PC-3 (cell line): ENCODE data around the gene CTNND2. TPM values are rescaled to one million over a fixed set of nuclear protein-coding genes. Genes with fewer than 3 reads are reported as not detected.
A peak's percentile ranks its signal among the peaks of the same experiment; 100 is the strongest.

ENCODE experiments used
- ATAC-seq: fragments of 200-7000 bp; cut with Tn5 transposase; 2 replicates; pipeline ENCODE4 v1.9.1; 2020; ENCODE audit warnings: mild to moderate bottlenecking, moderate library complexity
- BruUV-seq: library from RNA; stranded (reverse); fragments of 400-500 nt; replicated peaks from 2 replicates; lab custom pipeline; 2021; lab: Mats Ljungman, UMichigan
- CTCF ChIA-PET: fragments of 300-600 bp; sonication (Branson Sonifier 250); formaldehyde crosslinking; loops from one replicate; lab custom pipeline; 2022; ENCODE audit warnings: antibody characterized with exemption; lab: Charles Lee
- POLR2A ChIA-PET: fragments of 300-600 bp; sonication (Branson Sonifier 250); formaldehyde crosslinking; loops from one replicate; lab custom pipeline; 2022; ENCODE audit warnings: antibody characterized with exemption; ENCODE audit not compliant: unreplicated experiment; lab: Charles Lee
- DNase-seq: peaks from one replicate; pipeline ENCODE4 v3.0.0-alpha.2; 2015
- H2AFZ ChIP-seq: fragments of 300-600 bp; sonication (generic); 2 replicates; pipeline ENCODE4 v1.6.0; 2016; ENCODE audit warnings: antibody characterized with exemption, low read length
- H3F3A ChIP-seq: fragments of 300-600 bp; sonication (generic); one replicate; pipeline ENCODE4 v1.6.0; 2017; ENCODE audit warnings: antibody characterized with exemption, low read length, control low read depth, mild to moderate bottlenecking; ENCODE audit not compliant: unreplicated experiment
- H3K27ac ChIP-seq: fragments of 300-600 bp; sonication (generic); 2 replicates; pipeline ENCODE4 v1.5.1; 2016; ENCODE audit warnings: mild to moderate bottlenecking, low read length
- H3K27me3 ChIP-seq: fragments of 300-600 bp; sonication (generic); 2 replicates; pipeline ENCODE4 v1.6.1; 2016; ENCODE audit warnings: low read length, mixed read lengths
- H3K36me3 ChIP-seq: fragments of 300-600 bp; sonication (generic); 2 replicates; pipeline ENCODE4 v1.6.1; 2016; ENCODE audit warnings: low read depth, mixed run types, low read length, mixed read lengths
- H3K4me1 ChIP-seq: fragments of 300-600 bp; sonication (generic); 2 replicates; pipeline ENCODE4 v1.5.1; 2016; ENCODE audit warnings: low read length; ENCODE audit not compliant: insufficient read depth
- H3K4me2 ChIP-seq: fragments of 300-600 bp; sonication (generic); 2 replicates; pipeline ENCODE4 v1.6.0; 2016; ENCODE audit warnings: low read length
- H3K4me3 ChIP-seq: fragments of 300-600 bp; sonication (generic); 2 replicates; pipeline ENCODE4 v1.5.1; 2016; ENCODE audit warnings: mild to moderate bottlenecking, low read length, mixed read lengths
- H3K79me2 ChIP-seq: fragments of 300-600 bp; sonication (generic); 2 replicates; pipeline ENCODE4 v1.6.1; 2017; ENCODE audit warnings: low read length, mixed read lengths
- H3K9ac ChIP-seq: fragments of 300-600 bp; sonication (generic); 2 replicates; pipeline ENCODE4 v1.6.0; 2016; ENCODE audit warnings: mild to moderate bottlenecking, low read length
- H3K9me2 ChIP-seq: fragments of 300-600 bp; sonication (generic); replicated peaks from 2 replicates; pipeline ENCODE4 v1.6.1; 2016; ENCODE audit warnings: mixed run types, low read length, mixed read lengths
- H3K9me3 ChIP-seq: fragments of 300-600 bp; sonication (generic); 2 replicates; pipeline ENCODE4 v1.6.1; 2016; ENCODE audit warnings: low read length, mixed read lengths
- H4K20me1 ChIP-seq: fragments of 300-600 bp; sonication (generic); 2 replicates; pipeline ENCODE4 v1.6.1; 2016; ENCODE audit warnings: low read length, mixed read lengths
- EZH2 ChIP-seq: fragments of 300-600 bp; sonication (generic); IDR thresholded peaks from one replicate; pipeline ENCODE4 v1.6.1; 2017; ENCODE audit warnings: antibody characterized with exemption, mild to moderate bottlenecking, low read length; ENCODE audit not compliant: unreplicated experiment
- EZH2phosphoT487 ChIP-seq: fragments of 300-600 bp; sonication (generic); IDR thresholded peaks from 2 replicates; pipeline ENCODE4 v1.6.1; 2018; ENCODE audit warnings: mild to moderate bottlenecking, antibody characterized with exemption, low read length, borderline replicate concordance
- intact Hi-C: fragments of 100-400 bp; cut with micrococcal nuclease; formaldehyde crosslinking; loops from 2 replicates; pipeline ENCODE4 v1.9.0; 2023
- total RNA-seq: library from RNA; depleted of rRNA; stranded (reverse); fragments of >200 nt; gene quantifications from 2 replicates; pipeline ENCODE4 v1.2.3, GENCODE V29; 2014
- TF ChIP-seq, protein P1 (sequence below): fragments of 300-600 bp; sonication (generic); conservative IDR thresholded peaks from 2 replicates; pipeline ENCODE4 v1.5.1; 2017; ENCODE audit warnings: antibody characterized with exemption, low read depth, mild to moderate bottlenecking, low read length

Gene CTNND2
- total RNA-seq, 1 experiment from 2014 or later: 1.8 TPM

DNA sequence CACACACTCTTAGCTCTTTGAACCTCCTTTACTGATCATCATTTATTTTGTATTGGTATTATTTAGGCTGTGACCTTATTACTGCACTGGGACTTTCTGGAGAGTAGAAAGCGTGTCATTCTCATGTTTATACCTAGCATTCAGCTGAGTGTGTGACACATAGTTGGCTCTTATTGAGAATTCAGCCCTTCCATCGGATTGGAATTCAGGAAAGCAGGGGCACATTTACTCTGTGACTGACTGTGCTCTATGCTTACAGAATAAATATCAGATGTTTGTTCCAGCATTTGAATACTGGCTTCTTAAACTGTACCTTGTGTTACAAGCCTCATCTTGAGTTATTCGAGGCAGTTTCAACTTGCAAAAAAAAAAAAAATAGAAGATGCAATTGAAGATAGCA, 782.4 kb downstream of the CTNND2 start:
- ATAC-seq: no peak
- intact Hi-C loops: no loop called here
- Histone ChIP-seq H3K9me3 (no peaks in the 10 kb centered on the region), H3K9ac (no peak overlapping the region), H3K4me3 (no peak overlapping the region), H3K4me1 (no peaks in the 10 kb centered on the region), H4K20me1 (no peaks in the 10 kb centered on the region), H3K4me2 (no peak overlapping the region), H3K9me2 (no peaks in the 10 kb centered on the region), H2AFZ (no peak overlapping the region), H3K27me3 (peaks cover 52% of the 10 kb centered on the region; the same call in 1 of the 2 replicates), H3F3A (no peaks in the 10 kb centered on the region), H3K79me2 (no peaks in the 10 kb centered on the region), H3K27ac (no peak overlapping the region), H3K36me3 (no peaks in the 10 kb centered on the region)
- BruUV-seq: no TSS peak
- no peak for DNase-seq
- TF ChIP-seq EZH2: no peak
- TF ChIP-seq, protein P1, sequence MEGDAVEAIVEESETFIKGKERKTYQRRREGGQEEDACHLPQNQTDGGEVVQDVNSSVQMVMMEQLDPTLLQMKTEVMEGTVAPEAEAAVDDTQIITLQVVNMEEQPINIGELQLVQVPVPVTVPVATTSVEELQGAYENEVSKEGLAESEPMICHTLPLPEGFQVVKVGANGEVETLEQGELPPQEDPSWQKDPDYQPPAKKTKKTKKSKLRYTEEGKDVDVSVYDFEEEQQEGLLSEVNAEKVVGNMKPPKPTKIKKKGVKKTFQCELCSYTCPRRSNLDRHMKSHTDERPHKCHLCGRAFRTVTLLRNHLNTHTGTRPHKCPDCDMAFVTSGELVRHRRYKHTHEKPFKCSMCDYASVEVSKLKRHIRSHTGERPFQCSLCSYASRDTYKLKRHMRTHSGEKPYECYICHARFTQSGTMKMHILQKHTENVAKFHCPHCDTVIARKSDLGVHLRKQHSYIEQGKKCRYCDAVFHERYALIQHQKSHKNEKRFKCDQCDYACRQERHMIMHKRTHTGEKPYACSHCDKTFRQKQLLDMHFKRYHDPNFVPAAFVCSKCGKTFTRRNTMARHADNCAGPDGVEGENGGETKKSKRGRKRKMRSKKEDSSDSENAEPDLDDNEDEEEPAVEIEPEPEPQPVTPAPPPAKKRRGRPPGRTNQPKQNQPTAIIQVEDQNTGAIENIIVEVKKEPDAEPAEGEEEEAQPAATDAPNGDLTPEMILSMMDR: no peak
- TF ChIP-seq EZH2phosphoT487: no peak
- POLR2A ChIA-PET: no interaction called here
- CTCF ChIA-PET: no interaction called here

DNA sequence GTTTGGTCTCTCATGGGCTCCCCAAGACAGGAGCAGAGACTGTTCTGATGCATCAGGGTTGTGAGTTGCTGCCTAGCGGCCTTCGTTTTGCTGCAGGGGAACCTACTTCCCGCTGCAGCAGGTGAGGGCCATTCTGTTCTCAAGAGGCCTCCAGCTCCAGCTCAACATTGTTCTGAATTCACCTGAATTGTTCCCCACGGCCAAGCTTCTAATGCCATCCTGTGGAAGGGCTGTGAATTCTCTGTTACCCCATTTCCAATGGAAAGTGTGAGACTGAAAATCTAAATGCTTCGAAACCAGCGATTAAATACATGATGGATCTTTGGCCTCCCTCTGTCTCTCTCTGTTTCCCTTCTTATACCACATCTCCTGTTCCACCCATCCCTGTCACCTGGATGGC, 794.1 kb downstream of the CTNND2 start:
- Histone ChIP-seq H3K79me2 (no peaks in the 10 kb centered on the region), H3K4me2 (no peak overlapping the region), H3K4me1 (no peaks in the 10 kb centered on the region), H3K9me3 (no peaks in the 10 kb centered on the region), H3F3A (no peaks in the 10 kb centered on the region), H4K20me1 (no peaks in the 10 kb centered on the region), H3K9ac (no peak overlapping the region), H3K4me3 (no peak overlapping the region), H3K9me2 (no peaks in the 10 kb centered on the region), H3K27me3 (no peaks in the 10 kb centered on the region), H2AFZ (no peak overlapping the region), H3K27ac (no peak overlapping the region), H3K36me3 (no peaks in the 10 kb centered on the region)
- POLR2A ChIA-PET: no interaction called here
- ATAC-seq: no peak
- CTCF ChIA-PET: no interaction called here
- BruUV-seq: no TSS peak
- peak; percentile 38 for DNase-seq
- TF ChIP-seq, protein P1: peak; percentile 52
- TF ChIP-seq EZH2phosphoT487: no peak
- intact Hi-C loops: loop anchor here (1.0 kb wide), 1 partner anchor 415 kb away; no protein-coding TSS in a partner anchor

DNA sequence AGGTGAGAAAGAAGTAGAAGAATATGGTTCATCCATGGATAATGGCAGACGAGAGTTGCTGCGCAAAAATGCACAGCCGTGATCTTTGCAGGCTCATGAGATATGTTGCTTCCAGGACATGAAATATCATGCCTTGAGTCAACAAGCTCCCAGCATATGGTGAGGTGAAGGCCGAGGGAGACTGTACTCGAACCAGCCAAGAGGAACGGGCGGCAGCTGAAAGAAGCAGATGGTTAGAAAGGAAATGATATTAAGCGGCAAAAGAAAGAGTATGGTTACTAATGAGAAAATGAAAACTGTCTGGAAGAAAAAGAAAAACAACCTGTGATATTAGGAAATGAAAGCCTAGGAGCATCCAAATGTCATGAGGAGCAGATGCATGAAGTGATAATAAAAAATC, 798.5 kb downstream of the CTNND2 start:
- ChIA-PET POLR2A (no interaction called here), CTCF (no interaction called here)
- H3K4me2 ChIP-seq: no peak overlapping the region
- no peak for ATAC-seq
- intact Hi-C loops: loop anchor here (5.0 kb wide), 1 partner anchor 243 kb away; no protein-coding TSS in a partner anchor
- TF ChIP-seq EZH2: no peak
- TF ChIP-seq, protein P1: no peak
- TF ChIP-seq EZH2phosphoT487: no peak
- H3K9ac ChIP-seq: no peak overlapping the region
- H3K4me1 ChIP-seq: no peaks in the 10 kb centered on the region
- H3K9me3 ChIP-seq: no peaks in the 10 kb centered on the region
- H3K79me2 ChIP-seq: no peaks in the 10 kb centered on the region
- no peaks in the 10 kb centered on the region for H3F3A ChIP-seq
- H3K4me3 ChIP-seq: no peak overlapping the region
- H3K9me2 ChIP-seq: no peaks in the 10 kb centered on the region
- no TSS peak for BruUV-seq
- no peaks in the 10 kb centered on the region for H4K20me1 ChIP-seq
- no peak overlapping the region for H2AFZ ChIP-seq
- DNase-seq: no peak
- no peaks in the 10 kb centered on the region for H3K36me3 ChIP-seq
- peaks cover 6% of the 10 kb centered on the region; the same call in 1 of the 2 replicates for H3K27me3 ChIP-seq
- H3K27ac ChIP-seq: no peak overlapping the region
